ENCODE measurements around the gene AGTRAP.

DNA sequence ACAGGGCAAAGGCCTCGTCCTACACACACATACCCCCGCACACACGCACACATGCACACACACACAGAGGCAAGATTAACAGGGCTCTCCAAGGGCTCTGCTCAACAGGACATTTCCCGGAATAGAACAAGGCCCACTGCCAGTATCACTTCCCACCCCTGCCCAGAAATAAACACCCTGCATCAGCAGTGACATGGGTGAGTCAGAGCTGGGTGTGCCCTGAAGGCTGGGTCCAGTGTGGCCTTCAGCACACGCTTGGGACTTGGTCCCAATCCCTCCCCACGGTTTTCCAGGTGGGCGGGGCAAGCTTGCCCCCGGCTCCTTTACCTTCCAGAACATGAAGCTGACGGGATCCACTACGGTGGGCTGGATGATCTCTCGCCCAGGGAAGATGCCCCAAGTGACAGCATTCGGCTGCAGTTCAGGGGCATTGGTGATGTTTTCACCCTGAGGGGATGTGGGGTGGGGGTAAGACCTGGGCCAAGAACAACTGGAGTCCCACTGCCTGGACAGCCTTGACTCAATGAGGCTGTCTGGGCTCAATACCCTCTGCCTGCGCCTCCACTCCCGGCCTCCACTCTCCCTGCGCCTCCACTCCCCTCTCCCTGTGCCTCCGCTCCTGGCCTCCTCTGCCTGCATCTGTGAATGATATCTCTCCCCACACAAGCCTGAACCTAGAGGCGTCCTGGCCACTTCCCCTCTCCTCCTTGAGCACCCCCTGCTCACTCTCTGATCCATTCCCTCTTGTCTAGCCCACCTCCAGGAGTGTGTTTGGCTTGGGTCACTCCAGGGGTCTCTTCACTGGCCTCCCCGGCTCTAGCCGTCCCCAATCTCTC, 55.2 kb downstream of the AGTRAP start:
- no peak for TF ChIP-seq POLR2AphosphoS5 (IDR thresholded peaks at IDR 0.05; ENCODE audit: borderline replicate concordance, low read depth, low read length)
- TF ChIP-seq EZH2 (IDR thresholded peaks at IDR 0.05) = no peak
- no peak for TF ChIP-seq FOXP2 (optimal IDR thresholded peaks at IDR 0.05; ENCODE audit: control extremely low read depth, extremely low read length, insufficient read depth)
